Activated CD8-positive, alpha-beta memory T cell treated with anti-CD3 and anti-CD28 coated beads for 1 hour (primary cell): Measurements from ENCODE around the gene SPATA20.

ENCODE experiments used
- DNase-seq, 2 donors: peaks; one replicate each; pipeline ENCODE4 v3.0.0-alpha.2; 2020; ENCODE audit warnings: low read depth in 1 of 2; ENCODE audit errors: extremely low read depth in 1 of 2

Gene SPATA20

DNA sequence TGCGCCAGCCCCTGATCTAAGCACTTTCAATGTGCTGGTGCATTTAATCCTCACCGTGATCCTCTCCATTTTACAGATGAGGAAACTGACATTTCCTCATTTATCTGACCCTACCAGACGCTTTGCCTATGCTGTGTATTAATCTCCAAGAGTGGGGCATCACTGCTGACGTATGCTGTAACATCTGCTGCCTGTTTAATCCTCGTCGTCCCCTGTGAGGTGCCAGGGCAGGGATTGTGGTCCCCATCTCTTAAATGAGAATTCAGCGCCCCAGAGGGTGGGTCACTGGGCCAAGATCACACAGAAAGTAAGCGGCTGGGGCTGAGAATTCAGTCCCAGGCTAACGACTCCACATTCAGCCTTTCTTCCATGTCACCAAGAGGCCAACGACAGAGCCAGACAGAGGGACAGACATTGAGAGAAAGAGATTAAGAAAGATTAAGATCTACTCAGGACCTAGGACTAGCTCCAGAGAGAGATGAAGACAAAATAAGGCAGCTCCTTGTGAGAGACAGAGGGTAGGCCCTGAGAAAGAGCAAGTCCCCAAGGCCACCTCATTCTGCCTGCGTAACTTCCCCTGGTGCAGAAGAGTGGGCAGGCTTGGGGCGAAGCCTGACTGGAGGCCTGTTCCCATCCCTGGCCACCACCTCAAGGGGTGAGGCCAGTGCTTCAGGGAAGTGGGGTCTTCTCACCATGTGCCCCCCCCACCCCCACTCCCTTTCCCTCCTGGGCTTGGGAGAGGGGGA, 27.1 kb downstream of the SPATA20 start:
- DNase-seq = no peak

DNA sequence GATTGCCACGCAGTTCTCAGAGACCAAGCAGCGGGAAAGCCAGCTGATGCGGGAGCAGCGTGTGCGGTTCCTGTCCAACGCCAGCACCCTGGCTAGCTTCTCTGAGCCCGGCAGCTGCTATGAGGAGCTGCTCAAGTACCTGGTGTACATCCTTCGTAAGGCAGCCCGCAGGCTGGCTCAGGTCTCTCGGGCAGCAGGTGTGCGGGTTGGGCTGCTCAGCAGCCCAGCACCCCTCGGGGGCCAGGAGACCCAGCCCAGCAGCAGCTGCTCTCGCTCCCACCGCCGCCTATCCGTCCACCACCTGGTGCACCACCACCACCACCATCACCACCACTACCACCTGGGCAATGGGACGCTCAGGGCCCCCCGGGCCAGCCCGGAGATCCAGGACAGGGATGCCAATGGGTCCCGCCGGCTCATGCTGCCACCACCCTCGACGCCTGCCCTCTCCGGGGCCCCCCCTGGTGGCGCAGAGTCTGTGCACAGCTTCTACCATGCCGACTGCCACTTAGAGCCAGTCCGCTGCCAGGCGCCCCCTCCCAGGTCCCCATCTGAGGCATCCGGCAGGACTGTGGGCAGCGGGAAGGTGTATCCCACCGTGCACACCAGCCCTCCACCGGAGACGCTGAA, 28.7 kb downstream of the SPATA20 start:
- no peak for DNase-seq

DNA sequence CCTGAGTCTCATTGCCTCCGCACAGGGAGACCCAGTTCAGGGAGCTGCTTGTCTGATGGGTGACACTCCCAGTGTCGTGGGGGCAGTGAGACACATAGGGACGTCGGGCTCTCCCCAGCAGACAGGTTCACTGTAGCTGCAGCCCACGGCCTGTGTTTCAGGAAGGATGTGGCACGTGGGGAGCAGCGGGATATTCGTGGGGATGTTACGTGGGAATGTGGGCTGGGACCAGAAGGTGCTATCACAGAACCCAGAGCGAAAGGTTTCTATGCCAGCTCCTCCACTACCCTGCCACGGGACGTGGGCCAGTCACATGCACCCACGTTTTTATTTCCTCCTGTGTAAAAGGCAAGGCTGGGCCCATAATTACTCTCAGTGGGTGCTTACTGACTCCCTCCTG, 29.9 kb downstream of the SPATA20 start:
- no peak for DNase-seq

DNA sequence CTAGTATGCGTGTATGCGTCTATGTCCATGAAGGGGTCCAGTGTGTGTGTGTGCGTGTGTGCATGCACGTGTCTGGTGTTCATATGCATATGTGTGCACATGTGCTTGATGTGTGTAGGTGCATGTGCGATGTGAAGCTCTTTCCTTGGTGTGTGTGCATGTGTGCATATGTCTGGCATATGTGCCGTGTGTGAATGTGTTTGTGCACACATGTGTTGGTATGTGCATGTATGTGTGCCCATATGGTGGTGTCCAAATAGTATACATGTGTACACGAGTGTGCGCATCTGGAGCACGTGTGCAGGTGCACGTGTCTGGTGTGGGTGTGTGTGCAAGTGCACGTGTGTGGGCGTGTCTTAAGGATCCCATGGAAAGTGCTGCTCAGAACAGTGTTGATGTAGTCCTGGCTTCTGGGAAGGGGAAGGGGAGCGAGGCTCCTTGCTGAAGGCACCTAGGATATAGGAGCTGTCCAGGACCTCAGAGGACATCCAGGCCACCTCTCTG, 30.5 kb downstream of the SPATA20 start:
- DNase-seq = no peak

DNA sequence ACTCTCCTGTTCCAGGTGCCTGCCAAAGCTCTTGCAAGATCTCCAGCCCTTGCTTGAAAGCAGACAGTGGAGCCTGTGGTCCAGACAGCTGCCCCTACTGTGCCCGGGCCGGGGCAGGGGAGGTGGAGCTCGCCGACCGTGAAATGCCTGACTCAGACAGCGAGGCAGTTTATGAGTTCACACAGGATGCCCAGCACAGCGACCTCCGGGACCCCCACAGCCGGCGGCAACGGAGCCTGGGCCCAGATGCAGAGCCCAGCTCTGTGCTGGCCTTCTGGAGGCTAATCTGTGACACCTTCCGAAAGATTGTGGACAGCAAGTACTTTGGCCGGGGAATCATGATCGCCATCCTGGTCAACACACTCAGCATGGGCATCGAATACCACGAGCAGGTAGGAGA, 31.2 kb downstream of the SPATA20 start:
- DNase-seq = no peak

DNA sequence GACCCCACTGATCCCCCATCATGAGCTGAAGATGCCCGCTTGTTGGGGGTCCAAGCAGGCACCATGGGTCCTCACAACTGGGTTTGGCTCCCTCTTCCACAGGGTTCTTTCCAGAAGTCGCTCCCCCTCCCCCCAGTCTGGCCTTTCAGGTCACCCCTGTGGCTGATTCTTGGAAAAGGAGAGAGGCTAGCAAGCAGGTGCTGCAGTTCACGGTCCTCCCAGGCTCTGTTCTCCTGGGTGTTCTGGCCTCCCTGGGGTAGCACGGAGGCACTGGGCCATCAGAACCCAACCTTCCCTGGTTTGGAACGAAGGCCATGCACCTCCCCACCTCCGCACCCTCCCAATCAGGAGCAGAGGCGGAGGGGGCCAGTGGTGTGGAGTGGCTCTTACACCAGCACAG, 32.4 kb downstream of the SPATA20 start:
- DNase-seq = no peak

DNA sequence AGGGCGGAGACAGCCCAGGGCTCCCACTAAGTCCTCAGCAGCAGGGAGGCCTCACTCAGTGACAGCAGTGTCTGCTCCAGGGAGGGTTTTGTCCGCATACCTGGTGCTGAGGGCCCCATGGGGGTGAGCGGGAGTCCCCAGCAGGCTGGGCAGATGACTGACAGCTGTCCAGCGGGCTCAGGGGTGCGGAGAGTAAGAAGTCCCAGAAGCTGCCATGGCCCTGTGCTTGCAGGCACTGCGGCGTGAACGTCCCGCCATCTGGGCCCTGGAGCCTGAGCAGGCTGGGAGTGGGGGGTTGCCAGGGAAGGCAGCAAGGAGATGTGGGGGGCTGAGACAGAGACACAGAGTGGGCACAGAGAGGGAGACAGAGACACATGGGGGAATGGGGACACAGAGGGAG, 33.7 kb downstream of the SPATA20 start:
- no peak for DNase-seq

DNA sequence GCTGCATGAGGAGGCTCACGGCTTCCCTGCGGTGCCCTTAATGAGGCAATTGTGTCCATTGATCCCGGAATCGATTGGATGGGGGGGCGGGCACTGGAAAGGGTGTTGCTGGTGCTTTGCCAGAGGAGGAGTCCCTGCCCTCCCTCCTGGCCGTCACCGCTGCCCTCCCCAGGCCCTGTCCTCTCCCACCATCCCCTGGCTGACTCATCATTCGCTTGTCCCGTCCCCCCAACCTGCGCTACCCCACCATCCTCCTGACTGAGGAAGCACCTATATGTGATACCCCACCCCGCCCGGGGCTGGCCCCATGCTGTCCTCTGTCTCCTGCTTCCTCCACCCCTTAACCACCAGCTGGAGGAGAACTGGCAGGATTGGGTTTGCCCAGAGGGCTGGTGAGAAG, 34.3 kb downstream of the SPATA20 start:
- no peak for DNase-seq

DNA sequence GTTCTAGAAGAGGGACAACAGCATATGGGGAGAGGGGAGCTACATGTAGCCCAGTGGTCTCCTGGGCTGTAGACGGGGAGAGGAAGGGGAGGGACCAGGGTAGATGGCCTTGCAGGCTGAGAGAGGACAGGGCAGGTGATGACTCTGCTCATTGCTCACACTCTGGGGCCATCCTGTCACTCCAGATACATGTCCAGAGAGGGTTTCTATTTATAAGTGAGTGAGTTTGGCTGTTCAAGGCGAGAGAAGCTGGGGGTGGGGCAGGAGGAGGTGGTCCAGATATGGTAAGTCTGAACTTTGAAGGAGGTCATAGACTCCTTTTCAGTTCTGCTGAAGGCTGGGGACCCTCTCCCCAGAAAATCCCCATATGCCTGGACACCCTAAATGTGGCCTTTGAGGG, 35.8 kb downstream of the SPATA20 start:
- no peak for DNase-seq

DNA sequence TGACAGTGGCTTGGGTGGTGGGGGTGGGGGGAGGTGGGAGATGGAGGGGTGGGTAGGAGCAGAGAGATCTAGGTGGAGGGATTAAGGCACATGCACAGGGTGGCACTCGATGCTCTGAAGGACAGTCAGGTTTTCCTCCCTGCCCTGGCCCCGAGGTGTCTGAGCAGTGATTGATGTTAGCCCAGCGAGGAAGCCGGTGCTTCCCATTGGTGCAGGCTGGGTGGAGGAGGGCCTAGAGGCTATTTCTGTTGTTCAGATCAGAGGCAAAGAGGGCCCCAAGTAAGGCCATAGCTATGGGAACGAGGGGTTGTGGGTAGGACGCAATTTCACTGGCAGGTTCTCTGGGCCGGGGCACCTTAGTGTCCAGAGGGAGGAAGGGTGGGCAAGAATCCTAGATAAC, 36.7 kb downstream of the SPATA20 start:
- DNase-seq = no peak

DNA sequence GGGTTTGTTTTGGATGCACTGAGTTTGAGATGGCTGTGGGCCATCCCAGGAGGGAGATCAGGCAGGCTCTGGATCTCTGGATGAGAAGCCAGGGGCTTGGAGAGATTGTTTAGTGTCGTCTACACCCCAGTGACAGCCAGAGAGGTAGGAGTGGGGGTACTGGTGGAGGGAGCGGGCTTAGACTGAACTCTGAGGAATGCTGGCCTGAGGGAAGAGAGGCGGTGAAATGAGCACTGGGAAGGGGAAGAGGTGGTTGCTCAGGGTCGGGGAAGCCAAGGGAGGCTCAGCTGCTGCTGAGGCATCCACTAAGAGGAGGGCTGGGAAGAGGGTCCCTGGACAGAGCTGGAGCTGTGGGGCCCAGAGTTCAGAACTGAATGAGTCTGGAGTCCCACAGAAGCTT, 37.1 kb downstream of the SPATA20 start:
- DNase-seq = no peak

DNA sequence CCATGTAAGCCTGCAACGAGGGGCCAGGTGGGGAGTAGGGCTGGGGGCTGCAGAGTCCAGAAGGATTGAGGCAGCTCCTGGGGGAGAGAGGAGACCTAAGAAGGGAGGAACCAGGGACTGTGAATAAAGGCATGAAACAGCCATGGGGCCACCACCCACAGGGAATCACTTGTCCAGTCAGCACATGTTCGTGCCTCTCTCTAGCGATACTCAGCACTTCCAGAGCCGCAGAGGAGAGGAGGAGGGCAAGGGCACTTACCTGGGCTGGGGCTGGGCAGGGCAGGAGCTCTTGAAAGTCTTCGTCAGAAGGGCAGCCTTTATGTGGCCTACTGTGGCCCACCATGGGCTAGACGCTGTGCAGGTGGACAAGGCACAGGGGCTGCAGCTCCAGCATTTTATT, 37.8 kb downstream of the SPATA20 start:
- no peak for DNase-seq

DNA sequence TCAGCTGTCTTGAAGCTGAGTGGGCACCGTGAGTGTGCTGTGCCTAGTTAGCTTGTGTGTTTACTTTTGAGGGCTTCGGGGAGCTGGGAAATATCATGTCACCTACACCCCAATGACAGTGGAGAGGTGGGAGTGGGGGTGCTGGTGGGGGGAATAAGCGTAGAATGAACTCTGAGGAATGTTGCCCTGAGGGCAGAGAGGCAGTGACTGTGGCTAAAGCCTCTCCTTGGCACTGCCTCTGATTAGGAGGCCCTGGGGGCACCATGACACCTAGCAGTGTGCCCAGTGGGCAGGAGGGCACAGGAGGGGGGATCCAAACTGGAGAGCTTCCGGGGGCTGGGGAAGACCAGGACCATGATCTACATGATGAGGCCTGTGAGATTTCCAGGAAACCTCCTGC, 38.4 kb downstream of the SPATA20 start:
- DNase-seq = no peak

DNA sequence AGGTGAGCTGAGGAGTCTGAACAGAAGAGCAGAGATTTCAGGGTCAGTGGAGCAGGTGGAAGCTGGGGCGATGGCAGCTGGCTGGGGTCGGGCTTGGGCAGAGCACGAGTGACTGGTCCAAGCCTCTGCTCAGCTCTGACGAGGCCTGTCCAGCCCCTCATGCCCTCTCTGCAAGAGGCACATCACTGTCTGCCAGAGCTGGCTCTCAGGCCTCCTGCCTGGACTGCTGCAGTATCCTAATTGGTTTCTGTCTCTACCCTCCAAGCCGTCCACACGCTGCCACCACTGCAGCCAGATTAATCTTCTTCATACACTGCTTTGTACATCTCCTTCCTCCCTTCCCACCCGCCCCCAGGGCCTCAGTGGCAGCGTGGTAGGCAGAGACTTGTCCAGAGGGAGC, 38.9 kb downstream of the SPATA20 start:
- no peak for DNase-seq

DNA sequence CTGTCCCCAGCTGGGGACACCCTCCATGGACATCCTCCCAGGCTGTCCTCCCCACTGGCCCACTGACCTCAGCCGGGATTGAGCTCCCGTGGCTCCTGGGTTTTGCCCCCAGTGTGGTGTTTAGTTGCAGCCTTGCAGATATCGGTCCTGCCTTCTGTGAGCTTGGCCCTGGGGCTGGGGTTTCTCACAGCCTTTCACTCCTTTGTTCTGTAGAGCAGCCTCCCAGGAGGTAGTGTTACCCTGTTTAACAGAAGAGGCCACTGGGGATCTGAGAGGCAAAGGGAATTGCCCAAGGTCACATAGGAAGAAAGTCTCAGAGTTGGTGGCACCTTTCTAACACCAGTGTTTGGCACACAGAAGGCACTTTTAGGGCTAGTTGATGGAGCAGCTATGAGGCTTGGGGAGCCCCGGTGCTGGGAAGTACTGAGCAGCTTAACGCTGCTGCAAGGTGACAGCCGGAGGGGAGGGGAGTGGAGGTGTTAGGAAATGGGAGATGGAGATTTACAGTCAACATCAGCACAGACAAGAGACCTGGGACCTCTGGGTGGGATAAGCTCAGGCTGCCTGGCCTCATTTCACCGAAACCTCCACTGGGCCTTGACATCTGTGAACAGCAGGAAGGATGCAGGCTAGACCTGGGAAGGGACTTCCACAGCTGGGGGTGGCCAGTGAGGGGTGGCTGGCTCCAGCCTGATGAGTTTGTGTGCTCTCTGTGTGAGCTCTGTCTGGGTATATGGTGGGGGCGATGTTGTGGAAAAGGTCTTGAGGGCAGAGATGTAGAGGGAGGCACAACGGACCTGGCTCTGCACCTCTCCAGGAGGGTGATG, 39.7 kb downstream of the SPATA20 start:
- DNase-seq = no peak

DNA sequence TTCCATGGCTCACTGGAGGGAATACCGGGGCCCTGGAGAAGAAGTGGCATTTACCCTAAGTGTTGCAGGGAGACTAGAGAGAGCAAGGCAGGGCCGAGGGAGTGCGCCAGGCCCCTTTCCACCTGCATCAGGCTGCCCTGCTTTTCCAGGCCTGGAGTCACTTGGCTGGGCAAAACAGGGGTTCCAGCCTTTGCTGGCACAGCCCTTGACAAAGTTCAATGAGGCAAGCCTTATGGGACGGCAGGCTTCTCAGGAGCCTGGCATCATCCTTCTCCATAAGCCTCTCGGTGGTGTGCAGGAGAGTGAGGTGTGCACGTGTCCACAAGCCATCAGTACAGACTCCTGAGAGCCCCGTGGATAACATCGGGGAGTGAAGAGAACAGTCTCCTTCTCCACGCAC, 40.6 kb downstream of the SPATA20 start:
- no peak for DNase-seq

DNA sequence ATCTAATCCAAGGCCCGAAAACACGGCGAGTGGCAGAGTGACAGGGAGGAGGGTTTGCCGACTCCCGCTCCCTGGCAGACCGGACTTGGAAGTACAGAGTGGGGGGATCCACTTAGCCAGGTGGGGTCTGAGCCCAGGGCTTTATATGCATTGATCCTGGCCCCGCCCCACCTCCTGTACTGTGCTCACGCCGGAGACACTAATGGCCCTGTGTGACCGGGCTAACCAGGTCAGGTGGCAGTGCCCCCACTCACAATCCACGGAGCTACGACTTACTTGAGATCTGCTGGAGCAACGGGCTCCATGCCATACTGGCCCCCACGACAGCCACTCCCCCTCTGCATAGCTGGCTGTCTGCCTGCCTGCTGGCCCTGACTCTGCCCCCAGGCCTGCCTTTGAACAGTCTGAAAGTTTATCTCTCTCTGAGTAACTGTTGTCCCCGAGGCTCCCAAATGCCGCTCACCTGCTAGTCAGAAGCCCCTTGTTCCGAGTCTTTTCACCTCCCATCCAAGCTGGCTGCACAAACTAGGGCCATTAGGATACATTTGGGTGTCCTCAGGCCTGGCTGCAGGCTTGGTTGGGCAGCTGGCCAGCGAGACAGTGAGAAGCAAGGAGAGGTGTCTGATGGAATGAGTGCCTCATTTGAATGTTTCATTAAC, 41.5 kb downstream of the SPATA20 start:
- DNase-seq = no peak

DNA sequence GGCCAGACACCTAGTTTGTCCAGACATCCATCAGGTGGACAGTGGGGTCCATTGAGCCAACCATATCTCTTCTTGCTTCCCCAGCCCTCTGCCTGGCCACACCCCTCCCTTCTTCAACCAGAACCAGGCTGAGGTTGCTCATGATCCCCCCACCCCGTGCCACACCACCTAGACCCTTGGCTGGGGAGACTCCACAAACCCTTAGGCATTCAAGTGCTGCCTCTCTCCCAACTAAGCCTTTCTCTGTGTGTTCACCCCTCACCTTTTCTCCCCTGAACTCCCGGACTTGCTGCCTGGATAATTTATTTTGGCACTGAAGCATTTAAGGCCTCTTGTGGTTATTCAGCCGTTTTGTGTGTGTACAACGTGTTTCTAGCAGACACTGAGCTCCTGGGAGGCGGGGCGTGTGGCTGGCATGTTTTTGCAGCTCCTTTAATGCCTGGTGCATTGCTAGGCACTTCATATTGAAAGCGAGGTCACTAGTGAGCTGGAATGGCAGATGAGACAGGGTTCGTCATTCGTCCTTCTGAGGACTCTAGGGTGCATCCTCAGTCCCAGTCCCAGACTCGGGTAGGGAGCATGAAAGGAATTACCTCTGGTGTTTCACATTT, 42.2 kb downstream of the SPATA20 start:
- DNase-seq = no peak

DNA sequence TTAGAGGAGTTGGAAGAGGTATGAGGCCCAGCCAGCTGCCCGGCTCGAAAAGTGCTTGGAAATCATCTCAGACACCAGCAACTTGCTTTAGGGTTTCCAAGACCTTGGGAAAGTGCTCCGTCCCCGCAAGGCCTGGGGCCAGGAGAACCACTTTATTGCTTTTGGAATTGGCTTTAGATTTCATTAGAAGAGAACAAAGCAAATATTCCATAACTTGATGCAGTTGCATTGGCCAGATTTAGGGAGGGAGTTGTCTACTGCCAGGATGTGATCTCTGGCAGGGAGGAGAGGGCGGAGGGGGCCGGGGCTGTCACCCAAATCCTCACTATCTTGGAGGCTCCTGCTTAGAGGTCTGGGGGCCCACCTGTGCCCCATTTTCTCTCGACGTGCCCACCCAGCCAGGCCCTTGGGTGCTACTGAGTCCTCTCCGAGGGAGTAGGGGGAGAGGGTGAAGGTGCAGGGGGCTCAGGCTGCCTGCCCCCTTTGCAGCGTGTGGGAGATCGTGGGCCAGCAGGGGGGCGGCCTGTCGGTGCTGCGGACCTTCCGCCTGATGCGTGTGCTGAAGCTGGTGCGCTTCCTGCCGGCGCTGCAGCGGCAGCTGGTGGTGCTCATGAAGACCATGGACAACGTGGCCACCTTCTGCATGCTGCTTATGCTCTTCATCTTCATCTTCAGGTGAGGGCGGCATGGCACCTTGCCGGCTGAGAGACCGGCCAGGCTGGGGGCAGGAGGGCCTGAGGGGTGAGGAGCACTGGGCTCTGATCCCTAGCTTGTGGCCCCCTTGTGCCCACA, 44.2 kb downstream of the SPATA20 start:
- DNase-seq = no peak

DNA sequence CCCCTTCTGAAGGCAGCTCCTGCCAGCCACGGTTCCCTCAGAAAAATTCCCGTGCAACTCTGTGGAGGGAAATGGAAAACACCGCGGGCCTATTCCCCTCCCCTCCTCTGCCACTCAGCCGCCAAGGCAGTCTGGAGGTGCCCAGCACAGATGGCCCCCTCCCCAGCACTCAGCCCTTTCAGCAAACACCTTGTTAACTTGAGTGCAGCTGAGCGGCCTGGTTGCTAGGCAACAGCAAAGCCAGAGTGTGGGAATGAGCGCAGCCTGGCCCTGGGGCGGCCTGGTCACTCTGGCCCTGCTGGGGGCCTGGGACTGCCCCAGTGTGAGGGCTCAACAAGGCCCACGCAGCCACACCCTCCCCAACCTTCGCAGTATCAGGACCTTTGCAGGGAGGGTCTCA, 46.3 kb downstream of the SPATA20 start:
- DNase-seq = no peak
